ENCODE measurements around the gene KRT26. TPM values are rescaled to one million over a fixed set of nuclear protein-coding genes. Genes with fewer than 3 reads are reported as not detected.
"Not testable (repeated sequence)": the region's sequence is repeated elsewhere in the genome, so short reads cannot be mapped to it uniquely, and the experiment has no call there.

Gene KRT26
- total RNA-seq, 1 donor from 2014 or later, result not detected

GRCh38 chr17:40815381-40815780, 43.4 kb upstream of the KRT26 start:
- TF ChIP-seq CTCF (IDR thresholded peaks at IDR 0.05), result no peak
- ATAC-seq (ENCODE audit: low read depth) (no peak), DNase-seq (no peak)
- Mint-ChIP-seq H3K4me1 (peaks cover 10% of the 10 kb centered on the region), H3K9me3 (peaks cover 7% of the 10 kb centered on the region), H3K36me3 (ENCODE audit: low read depth) (peaks cover 26% of the 10 kb centered on the region), H3K27me3 (peaks cover 38% of the 10 kb centered on the region), H3K4me3 (no peak overlapping the region), H3K27ac (no peak overlapping the region)
- CTCF ChIA-PET, result no interaction called here
- intact Hi-C loops (cut with micrococcal nuclease), result loop anchor here (5.0 to 10.0 kb wide), 3 partner anchors 253 to 852 kb away; partner anchors contain the start of gene TOP2A
- POLR2A ChIA-PET, result interaction anchor here (0.9 kb wide), 1 partner anchor 168 kb away, joined by 4 read pairs; the partner anchor contains the start of gene SMARCE1

- DNase-seq; H3K4me3 Mint-ChIP-seq; H3K9me3 Mint-ChIP-seq; ATAC-seq (ENCODE audit: low read depth); CTCF ChIA-PET; H3K27ac Mint-ChIP-seq: not testable (repeated sequence)
- Mint-ChIP-seq H3K4me1 (peaks cover 10% of the 10 kb centered on the region), H3K36me3 (ENCODE audit: low read depth) (peaks cover 21% of the 10 kb centered on the region), H3K27me3 (peaks cover 45% of the 10 kb centered on the region)
- intact Hi-C loops (cut with micrococcal nuclease), result loop anchor here (5.0 to 10.0 kb wide), 3 partner anchors 252 to 853 kb away; partner anchors contain the start of gene TOP2A
- POLR2A ChIA-PET, result interaction anchor here (0.9 kb wide), 1 partner anchor 167 kb away, joined by 4 read pairs; the partner anchor contains the start of gene SMARCE1
Measured at GRCh38 chr17:40814657-40815056, 42.7 kb upstream of the KRT26 start.

GRCh38 chr17:40813804-40814203, 41.8 kb upstream of the KRT26 start:
- intact Hi-C loops (cut with micrococcal nuclease), result loop anchor here (10.0 kb wide), 1 partner anchor 399 kb away; the partner anchor contains the start of gene TOP2A
- DNase-seq, result no peak

GRCh38 chr17:40812639-40813038, 40.6 kb upstream of the KRT26 start:
- Mint-ChIP-seq H3K36me3 (ENCODE audit: low read depth) (peaks cover 12% of the 10 kb centered on the region), H3K4me3 (no peak overlapping the region), H3K9me3 (peaks cover 6% of the 10 kb centered on the region), H3K4me1 (peaks cover 3% of the 10 kb centered on the region), H3K27me3 (peaks cover 58% of the 10 kb centered on the region), H3K27ac (no peak overlapping the region)
- ATAC-seq (ENCODE audit: low read depth) (no peak), DNase-seq (no peak)
- intact Hi-C loops (cut with micrococcal nuclease), result loop anchor here (10.0 kb wide), 1 partner anchor 398 kb away; the partner anchor contains the start of gene TOP2A
- no peak for TF ChIP-seq CTCF (IDR thresholded peaks at IDR 0.05)
- ChIA-PET POLR2A (interaction anchor here (0.6 kb wide), 1 partner anchor 179 kb away, joined by 3 read pairs; no protein-coding TSS in a partner anchor), CTCF (interaction anchor here (0.6 kb wide), 1 partner anchor 9 kb away, joined by 4 read pairs; no protein-coding TSS in a partner anchor)

More at GRCh38 chr17:40813804-40814203, 41.8 kb upstream of the KRT26 start:
- peaks cover 10% of the 10 kb centered on the region for H3K4me1 Mint-ChIP-seq
- H3K36me3 Mint-ChIP-seq (ENCODE audit: low read depth), result peaks cover 21% of the 10 kb centered on the region
- H3K9me3 Mint-ChIP-seq, result peaks cover 6% of the 10 kb centered on the region
- ChIA-PET CTCF (no interaction called here), POLR2A (no interaction called here)
- ATAC-seq (ENCODE audit: low read depth), result no peak
- TF ChIP-seq CTCF (IDR thresholded peaks at IDR 0.05), result no peak
- H3K27me3 Mint-ChIP-seq, result peaks cover 51% of the 10 kb centered on the region
- H3K4me3 Mint-ChIP-seq, result no peak overlapping the region
- no peak overlapping the region for H3K27ac Mint-ChIP-seq

- POLR2A ChIA-PET, result no interaction called here
- Mint-ChIP-seq H3K36me3 (ENCODE audit: low read depth) (no peaks in the 10 kb centered on the region), H3K9me3 (peaks cover 3% of the 10 kb centered on the region), H3K27ac (no peak overlapping the region), H3K27me3 (peaks cover 78% of the 10 kb centered on the region), H3K4me1 (no peaks in the 10 kb centered on the region), H3K4me3 (no peak overlapping the region)
- intact Hi-C loops (cut with micrococcal nuclease), result loop anchor here (10.0 kb wide), 1 partner anchor 396 kb away; the partner anchor contains the start of gene TOP2A
- no peak for TF ChIP-seq CTCF (IDR thresholded peaks at IDR 0.05)
- DNase-seq, result no peak
- CTCF ChIA-PET, result no interaction called here
- ATAC-seq (ENCODE audit: low read depth), result no peak
Measured at GRCh38 chr17:40810494-40810893, 38.5 kb upstream of the KRT26 start.
